Measurements from ENCODE around the gene PELI2. TPM values are rescaled to one million over a fixed set of nuclear protein-coding genes. Genes with fewer than 3 reads are reported as not detected.

Gene PELI2
- total RNA-seq, 1 experiment from 2014 or later = 23.5 TPM

GRCh38 chr14:56108057-56108456 lies 10.2 kb upstream of the PELI2 start:
- no peaks in the 10 kb centered on the region for H3K27me3 Mint-ChIP-seq (ENCODE audit: low read depth)
- H3K36me3 Mint-ChIP-seq = no peaks in the 10 kb centered on the region
- no peaks in the 10 kb centered on the region for H3K9me3 Mint-ChIP-seq
- H3K4me3 Mint-ChIP-seq = no peak overlapping the region
- DNase-seq (ENCODE audit: low spot score) = no peak
- H3K27ac Mint-ChIP-seq = no peak overlapping the region
- TF ChIP-seq NFYB (CRISPR knock-in tag; conservative IDR thresholded peaks at IDR 0.05; ENCODE audit: low read depth) (no peak), FOXP4 (CRISPR knock-in tag; IDR thresholded peaks at IDR 0.05) (no peak), KAT7 (CRISPR knock-in tag; IDR thresholded peaks at IDR 0.05; ENCODE audit: borderline replicate concordance) (no peak), E2F4 (CRISPR knock-in tag; IDR thresholded peaks at IDR 0.05; ENCODE audit: borderline replicate concordance, low read depth) (no peak), STAT6 (CRISPR knock-in tag; conservative IDR thresholded peaks at IDR 0.05; ENCODE audit: low read depth) (no peak), OVOL2 (CRISPR knock-in tag; IDR thresholded peaks at IDR 0.05; ENCODE audit: borderline replicate concordance) (no peak), NFE2L1 (CRISPR knock-in tag; IDR thresholded peaks at IDR 0.05) (no peak), ZNF512 (CRISPR knock-in tag; IDR thresholded peaks at IDR 0.05; ENCODE audit: borderline replicate concordance) (no peak), FOXJ3 (CRISPR knock-in tag; IDR thresholded peaks at IDR 0.05; ENCODE audit: borderline replicate concordance) (no peak), RORB (CRISPR knock-in tag; IDR thresholded peaks at IDR 0.05) (no peak), ELF4 (CRISPR knock-in tag; IDR thresholded peaks at IDR 0.05; ENCODE audit: low read depth) (no peak), ESRRA (CRISPR knock-in tag; IDR thresholded peaks at IDR 0.05; ENCODE audit: borderline replicate concordance) (no peak), ZBTB21 (CRISPR knock-in tag; IDR thresholded peaks at IDR 0.05; ENCODE audit: borderline replicate concordance) (no peak), ZNF219 (CRISPR knock-in tag; IDR thresholded peaks at IDR 0.05; ENCODE audit: borderline replicate concordance) (no peak), FOXP1 (CRISPR knock-in tag; IDR thresholded peaks at IDR 0.05; ENCODE audit: borderline replicate concordance) (no peak), ZNF317 (CRISPR knock-in tag; IDR thresholded peaks at IDR 0.05; ENCODE audit: borderline replicate concordance, low read depth) (no peak)
- TF ChIP-seq, protein P1, sequence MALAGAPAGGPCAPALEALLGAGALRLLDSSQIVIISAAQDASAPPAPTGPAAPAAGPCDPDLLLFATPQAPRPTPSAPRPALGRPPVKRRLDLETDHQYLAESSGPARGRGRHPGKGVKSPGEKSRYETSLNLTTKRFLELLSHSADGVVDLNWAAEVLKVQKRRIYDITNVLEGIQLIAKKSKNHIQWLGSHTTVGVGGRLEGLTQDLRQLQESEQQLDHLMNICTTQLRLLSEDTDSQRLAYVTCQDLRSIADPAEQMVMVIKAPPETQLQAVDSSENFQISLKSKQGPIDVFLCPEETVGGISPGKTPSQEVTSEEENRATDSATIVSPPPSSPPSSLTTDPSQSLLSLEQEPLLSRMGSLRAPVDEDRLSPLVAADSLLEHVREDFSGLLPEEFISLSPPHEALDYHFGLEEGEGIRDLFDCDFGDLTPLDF (CRISPR knock-in tag; IDR thresholded peaks at IDR 0.05) = no peak
- TF ChIP-seq, protein P2, sequence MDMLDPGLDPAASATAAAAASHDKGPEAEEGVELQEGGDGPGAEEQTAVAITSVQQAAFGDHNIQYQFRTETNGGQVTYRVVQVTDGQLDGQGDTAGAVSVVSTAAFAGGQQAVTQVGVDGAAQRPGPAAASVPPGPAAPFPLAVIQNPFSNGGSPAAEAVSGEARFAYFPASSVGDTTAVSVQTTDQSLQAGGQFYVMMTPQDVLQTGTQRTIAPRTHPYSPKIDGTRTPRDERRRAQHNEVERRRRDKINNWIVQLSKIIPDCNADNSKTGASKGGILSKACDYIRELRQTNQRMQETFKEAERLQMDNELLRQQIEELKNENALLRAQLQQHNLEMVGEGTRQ (CRISPR knock-in tag; IDR thresholded peaks at IDR 0.05) = no peak
- TF ChIP-seq, protein P3, sequence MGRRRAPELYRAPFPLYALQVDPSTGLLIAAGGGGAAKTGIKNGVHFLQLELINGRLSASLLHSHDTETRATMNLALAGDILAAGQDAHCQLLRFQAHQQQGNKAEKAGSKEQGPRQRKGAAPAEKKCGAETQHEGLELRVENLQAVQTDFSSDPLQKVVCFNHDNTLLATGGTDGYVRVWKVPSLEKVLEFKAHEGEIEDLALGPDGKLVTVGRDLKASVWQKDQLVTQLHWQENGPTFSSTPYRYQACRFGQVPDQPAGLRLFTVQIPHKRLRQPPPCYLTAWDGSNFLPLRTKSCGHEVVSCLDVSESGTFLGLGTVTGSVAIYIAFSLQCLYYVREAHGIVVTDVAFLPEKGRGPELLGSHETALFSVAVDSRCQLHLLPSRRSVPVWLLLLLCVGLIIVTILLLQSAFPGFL (CRISPR knock-in tag; IDR thresholded peaks at IDR 0.05; ENCODE audit: borderline replicate concordance) = no peak
- TF ChIP-seq, protein P4, sequence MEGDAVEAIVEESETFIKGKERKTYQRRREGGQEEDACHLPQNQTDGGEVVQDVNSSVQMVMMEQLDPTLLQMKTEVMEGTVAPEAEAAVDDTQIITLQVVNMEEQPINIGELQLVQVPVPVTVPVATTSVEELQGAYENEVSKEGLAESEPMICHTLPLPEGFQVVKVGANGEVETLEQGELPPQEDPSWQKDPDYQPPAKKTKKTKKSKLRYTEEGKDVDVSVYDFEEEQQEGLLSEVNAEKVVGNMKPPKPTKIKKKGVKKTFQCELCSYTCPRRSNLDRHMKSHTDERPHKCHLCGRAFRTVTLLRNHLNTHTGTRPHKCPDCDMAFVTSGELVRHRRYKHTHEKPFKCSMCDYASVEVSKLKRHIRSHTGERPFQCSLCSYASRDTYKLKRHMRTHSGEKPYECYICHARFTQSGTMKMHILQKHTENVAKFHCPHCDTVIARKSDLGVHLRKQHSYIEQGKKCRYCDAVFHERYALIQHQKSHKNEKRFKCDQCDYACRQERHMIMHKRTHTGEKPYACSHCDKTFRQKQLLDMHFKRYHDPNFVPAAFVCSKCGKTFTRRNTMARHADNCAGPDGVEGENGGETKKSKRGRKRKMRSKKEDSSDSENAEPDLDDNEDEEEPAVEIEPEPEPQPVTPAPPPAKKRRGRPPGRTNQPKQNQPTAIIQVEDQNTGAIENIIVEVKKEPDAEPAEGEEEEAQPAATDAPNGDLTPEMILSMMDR (IDR thresholded peaks at IDR 0.05) = no peak
- ATAC-seq = no peak
- ChIA-PET POLR2A (interaction anchor here (1.0 kb wide), 1 partner anchor 9 kb away, joined by 3 read pairs; no protein-coding TSS in a partner anchor), CTCF (no interaction called here)
- no peaks in the 10 kb centered on the region for H3K4me1 Mint-ChIP-seq

All from WTC11 (cell line).